Adrenal gland (tissue), 5 donors: ENCODE measurements around the gene PRKN.

ENCODE experiments used
- POLR2A ChIP-seq, 2 donors: fragments of 450-650 bp; IDR thresholded peaks; one replicate each; pipeline ENCODE4 v1.6.1; 2017; ENCODE audit warnings: antibody characterized with exemption in 2 of 2, mild to moderate bottlenecking in 2 of 2, moderate library complexity in 1 of 2
- TF ChIP-seq, protein P1 (sequence below), 6 experiments: fragments of 450-650 bp in 4 of 6; fragments of 200-600 bp in 2 of 6; sonication (generic) in 1 of 6; IDR thresholded peaks; 1 replicate in 5 of 6; 2 replicates in 1 of 6; pipeline versions ENCODE4 v1.5.1 to v1.8.0; 2016 to 2021; ENCODE audit warnings: antibody characterized with exemption in 6 of 6, mild to moderate bottlenecking in 2 of 6, moderate library complexity in 1 of 6
- donor health status: DM: no; HTN: no; CAD: no.

DNA sequence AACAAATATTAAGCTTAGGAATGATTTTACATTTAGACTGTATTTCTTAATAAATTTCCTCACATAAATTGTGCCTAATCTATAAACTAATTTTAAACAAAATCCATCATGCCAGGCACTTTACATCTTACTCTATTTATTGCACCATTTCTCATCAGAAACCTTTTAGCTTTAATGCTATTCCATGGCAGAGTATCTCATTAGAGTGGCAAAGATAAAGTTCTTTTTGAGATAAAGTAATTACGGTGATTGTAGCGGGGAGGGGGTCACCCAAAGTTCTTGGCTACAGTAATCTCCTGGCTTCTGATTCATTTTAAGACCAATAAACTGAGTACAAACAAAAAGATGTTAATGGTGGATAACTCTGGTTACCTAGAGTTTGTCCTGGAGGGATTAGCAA lies 532.1 kb downstream of the PRKN start:
- TF ChIP-seq, protein P1, sequence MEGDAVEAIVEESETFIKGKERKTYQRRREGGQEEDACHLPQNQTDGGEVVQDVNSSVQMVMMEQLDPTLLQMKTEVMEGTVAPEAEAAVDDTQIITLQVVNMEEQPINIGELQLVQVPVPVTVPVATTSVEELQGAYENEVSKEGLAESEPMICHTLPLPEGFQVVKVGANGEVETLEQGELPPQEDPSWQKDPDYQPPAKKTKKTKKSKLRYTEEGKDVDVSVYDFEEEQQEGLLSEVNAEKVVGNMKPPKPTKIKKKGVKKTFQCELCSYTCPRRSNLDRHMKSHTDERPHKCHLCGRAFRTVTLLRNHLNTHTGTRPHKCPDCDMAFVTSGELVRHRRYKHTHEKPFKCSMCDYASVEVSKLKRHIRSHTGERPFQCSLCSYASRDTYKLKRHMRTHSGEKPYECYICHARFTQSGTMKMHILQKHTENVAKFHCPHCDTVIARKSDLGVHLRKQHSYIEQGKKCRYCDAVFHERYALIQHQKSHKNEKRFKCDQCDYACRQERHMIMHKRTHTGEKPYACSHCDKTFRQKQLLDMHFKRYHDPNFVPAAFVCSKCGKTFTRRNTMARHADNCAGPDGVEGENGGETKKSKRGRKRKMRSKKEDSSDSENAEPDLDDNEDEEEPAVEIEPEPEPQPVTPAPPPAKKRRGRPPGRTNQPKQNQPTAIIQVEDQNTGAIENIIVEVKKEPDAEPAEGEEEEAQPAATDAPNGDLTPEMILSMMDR (IDR thresholded peaks at IDR 0.05) = no peak
- TF ChIP-seq POLR2A (IDR thresholded peaks at IDR 0.05) = no peak
